ENCODE results near the gene LAG3. TPM values are rescaled to one million over a fixed set of nuclear protein-coding genes. Genes with fewer than 3 reads are reported as not detected.
A peak's percentile ranks its signal among the peaks of the same experiment; 100 is the strongest.

LAG3 gene
- total RNA-seq, 4 donors from 2014 or later: 0.68 to 1.4 TPM; not detected in 2

DNA sequence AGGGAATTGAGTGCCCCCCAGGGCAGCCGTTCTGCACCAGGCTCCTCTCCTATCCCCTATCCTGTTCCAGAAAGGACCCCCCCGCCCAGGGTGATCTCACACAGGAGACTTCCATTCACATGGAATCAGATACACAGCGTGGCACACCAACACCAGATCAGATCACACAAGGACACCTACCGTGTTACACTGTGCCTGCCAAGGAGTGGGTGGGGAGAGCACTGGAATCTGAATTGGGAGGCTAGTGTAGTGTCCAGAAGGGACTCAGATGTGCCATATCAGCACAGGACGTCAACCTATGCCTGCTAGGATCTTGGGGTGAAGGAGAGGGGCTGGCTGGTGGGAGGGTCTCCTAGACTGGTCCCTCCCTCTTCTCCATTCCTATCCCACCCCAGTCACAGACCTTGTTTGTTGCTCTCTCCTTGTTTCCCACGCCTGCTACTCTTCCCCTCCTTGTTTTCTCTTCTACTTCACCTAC is 3.8 kb upstream of the LAG3 start:
- intact Hi-C loops (cut with DNase I; ENCODE audit: low total_unique reads): no loop called here

GRCh38 chr12:6768990-6769389 is 3.3 kb upstream of the LAG3 start:
- H3K4me1 ChIP-seq: peaks cover 16 to 85% (median 63%) of the 10 kb centered on the region in 4 donors
- WGBS, 2 donors (ENCODE audit: low coverage in 1 of 2): 47 to 56% methylated on average over 5 to 6 of the region's 6 CpGs
- peak; percentile 58 for DNase-seq

More for the DNA sequence above, 3.8 kb upstream of the LAG3 start:
- Histone ChIP-seq H3K27me3 (no peaks in the 10 kb centered on the region), H3K9me3 (no peaks in the 10 kb centered on the region), H3K4me1 (peaks cover 18 to 85% (median 61%) of the 10 kb centered on the region in 4 donors), H3K27ac (peak overlapping the region; percentile 92 to 94 (median 93)), H3K36me3 (no peaks in the 10 kb centered on the region), H3K4me3 (peak overlapping the region in 3 of 4 donors; percentile 79 to 86 (median 84))
- 44 to 52% methylated on average over 4 to 6 of the region's 6 CpGs for WGBS, 2 donors (ENCODE audit: low coverage in 1 of 2)
- DNase-seq: no peak
- TF ChIP-seq, protein P1, sequence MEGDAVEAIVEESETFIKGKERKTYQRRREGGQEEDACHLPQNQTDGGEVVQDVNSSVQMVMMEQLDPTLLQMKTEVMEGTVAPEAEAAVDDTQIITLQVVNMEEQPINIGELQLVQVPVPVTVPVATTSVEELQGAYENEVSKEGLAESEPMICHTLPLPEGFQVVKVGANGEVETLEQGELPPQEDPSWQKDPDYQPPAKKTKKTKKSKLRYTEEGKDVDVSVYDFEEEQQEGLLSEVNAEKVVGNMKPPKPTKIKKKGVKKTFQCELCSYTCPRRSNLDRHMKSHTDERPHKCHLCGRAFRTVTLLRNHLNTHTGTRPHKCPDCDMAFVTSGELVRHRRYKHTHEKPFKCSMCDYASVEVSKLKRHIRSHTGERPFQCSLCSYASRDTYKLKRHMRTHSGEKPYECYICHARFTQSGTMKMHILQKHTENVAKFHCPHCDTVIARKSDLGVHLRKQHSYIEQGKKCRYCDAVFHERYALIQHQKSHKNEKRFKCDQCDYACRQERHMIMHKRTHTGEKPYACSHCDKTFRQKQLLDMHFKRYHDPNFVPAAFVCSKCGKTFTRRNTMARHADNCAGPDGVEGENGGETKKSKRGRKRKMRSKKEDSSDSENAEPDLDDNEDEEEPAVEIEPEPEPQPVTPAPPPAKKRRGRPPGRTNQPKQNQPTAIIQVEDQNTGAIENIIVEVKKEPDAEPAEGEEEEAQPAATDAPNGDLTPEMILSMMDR (IDR thresholded peaks at IDR 0.05): no peak
- no peak for TF ChIP-seq POLR2A (IDR thresholded peaks at IDR 0.05)
- no peak for TF ChIP-seq POLR2AphosphoS5 (IDR thresholded peaks at IDR 0.05)
- TF ChIP-seq EP300 (IDR thresholded peaks at IDR 0.05; ENCODE audit: low read depth): no peak
- in situ Hi-C loops (cut with MboI; ENCODE audit: low pct_ligation_motif_present in 1 of 4, low pct_unique_long_range_greater_than_20kb in 1 of 4, low sequenced_read_pairs in 3 of 4): no loop called here

GRCh38 chr12:6769666-6770065 is 2.7 kb upstream of the LAG3 start:
- intact Hi-C loops (cut with DNase I; ENCODE audit: low total_unique reads) (loop anchor here (10.0 kb wide), 1 partner anchor 155 kb away; no protein-coding TSS in a partner anchor), in situ Hi-C loops (cut with MboI; ENCODE audit: low pct_ligation_motif_present in 1 of 4, low pct_unique_long_range_greater_than_20kb in 1 of 4, low sequenced_read_pairs in 3 of 4) (no loop called here)
- Histone ChIP-seq H3K27ac (peak overlapping the region in 3 of 4 donors; percentile 53 to 93 (median 64)), H3K4me3 (no peak overlapping the region), H3K9me3 (no peaks in the 10 kb centered on the region), H3K4me1 (peaks cover 16 to 84% (median 62%) of the 10 kb centered on the region in 4 donors), H3K36me3 (no peaks in the 10 kb centered on the region), H3K27me3 (no peaks in the 10 kb centered on the region)
- 29 to 45% methylated on average over 3 to 4 of the region's 4 CpGs for WGBS, 2 donors (ENCODE audit: low coverage in 1 of 2)
- no peak for DNase-seq
- TF ChIP-seq POLR2AphosphoS5 (IDR thresholded peaks at IDR 0.05) (no peak), EP300 (IDR thresholded peaks at IDR 0.05; ENCODE audit: low read depth) (no peak), POLR2A (IDR thresholded peaks at IDR 0.05) (no peak)
- TF ChIP-seq, protein P1 (IDR thresholded peaks at IDR 0.05): no peak

More at GRCh38 chr12:6768990-6769389, 3.3 kb upstream of the LAG3 start:
- in situ Hi-C loops (cut with MboI; ENCODE audit: low pct_ligation_motif_present in 1 of 4, low pct_unique_long_range_greater_than_20kb in 1 of 4, low sequenced_read_pairs in 3 of 4) (no loop called here), intact Hi-C loops (cut with DNase I; ENCODE audit: low total_unique reads) (no loop called here)
- H3K36me3 ChIP-seq: no peaks in the 10 kb centered on the region
- H3K27ac ChIP-seq: peak overlapping the region; percentile 92 to 94 (median 93)
- peak overlapping the region in 2 of 4 donors; percentile 3 to 84 for H3K4me3 ChIP-seq
- no peaks in the 10 kb centered on the region for H3K9me3 ChIP-seq
- TF ChIP-seq POLR2A (IDR thresholded peaks at IDR 0.05): no peak
- no peak for TF ChIP-seq EP300 (IDR thresholded peaks at IDR 0.05; ENCODE audit: low read depth)
- TF ChIP-seq POLR2AphosphoS5 (IDR thresholded peaks at IDR 0.05): no peak
- TF ChIP-seq, protein P1 (IDR thresholded peaks at IDR 0.05): no peak
- no peaks in the 10 kb centered on the region for H3K27me3 ChIP-seq

- Histone ChIP-seq H3K36me3 (no peaks in the 10 kb centered on the region), H3K4me3 (no peak overlapping the region), H3K9me3 (no peaks in the 10 kb centered on the region), H3K27ac (peak overlapping the region; percentile 14 to 93 (median 58)), H3K4me1 (peaks cover 12 to 79% (median 58%) of the 10 kb centered on the region in 4 donors), H3K27me3 (no peaks in the 10 kb centered on the region)
- DNase-seq: no peak
- intact Hi-C loops (cut with DNase I; ENCODE audit: low total_unique reads): loop anchor here (10.0 kb wide), 1 partner anchor 155 kb away; no protein-coding TSS in a partner anchor
- 67 to 80% methylated on average over 2 to 12 of the region's 12 CpGs for WGBS, 2 donors (ENCODE audit: low coverage in 1 of 2)
- TF ChIP-seq, protein P1 (IDR thresholded peaks at IDR 0.05): no peak
- no peak for TF ChIP-seq POLR2A (IDR thresholded peaks at IDR 0.05)
- no peak for TF ChIP-seq EP300 (IDR thresholded peaks at IDR 0.05; ENCODE audit: low read depth)
- no peak for TF ChIP-seq POLR2AphosphoS5 (IDR thresholded peaks at IDR 0.05)
- in situ Hi-C loops (cut with MboI; ENCODE audit: low pct_ligation_motif_present in 1 of 4, low pct_unique_long_range_greater_than_20kb in 1 of 4, low sequenced_read_pairs in 3 of 4): no loop called here
Observed at GRCh38 chr12:6770094-6770493, 2.2 kb upstream of the LAG3 start.
